Panc1 (cell line): ENCODE measurements around the gene SLIT3.

ENCODE experiments used
- POLR2AphosphoS5 ChIP-seq: IDR thresholded peaks from 2 replicates; pipeline ENCODE4 v1.6.1; 2012; ENCODE audit warnings: mild to moderate bottlenecking, low read depth, low read length, moderate library complexity
- SIN3A ChIP-seq: IDR thresholded peaks from 2 replicates; pipeline ENCODE4 v1.6.1; 2012; ENCODE audit warnings: low read depth, mild to moderate bottlenecking, low read length, moderate library complexity, borderline replicate concordance; ENCODE audit not compliant: insufficient read depth
- TF ChIP-seq, protein P1 (sequence below): fragments of 450-650 bp; IDR thresholded peaks from 2 replicates; pipeline ENCODE4 v1.5.1; 2017; ENCODE audit warnings: mild to moderate bottlenecking
- TF ChIP-seq, protein P2 (sequence below), 2 experiments: IDR thresholded peaks; 2 replicates each; pipeline ENCODE4 v1.6.1; 2011 to 2012; ENCODE audit warnings: low read depth in 2 of 2, control low read depth in 1 of 2, low read length in 1 of 2, mild to moderate bottlenecking in 1 of 2, moderate library complexity in 1 of 2; ENCODE audit not compliant: insufficient read depth in 1 of 2

DNA sequence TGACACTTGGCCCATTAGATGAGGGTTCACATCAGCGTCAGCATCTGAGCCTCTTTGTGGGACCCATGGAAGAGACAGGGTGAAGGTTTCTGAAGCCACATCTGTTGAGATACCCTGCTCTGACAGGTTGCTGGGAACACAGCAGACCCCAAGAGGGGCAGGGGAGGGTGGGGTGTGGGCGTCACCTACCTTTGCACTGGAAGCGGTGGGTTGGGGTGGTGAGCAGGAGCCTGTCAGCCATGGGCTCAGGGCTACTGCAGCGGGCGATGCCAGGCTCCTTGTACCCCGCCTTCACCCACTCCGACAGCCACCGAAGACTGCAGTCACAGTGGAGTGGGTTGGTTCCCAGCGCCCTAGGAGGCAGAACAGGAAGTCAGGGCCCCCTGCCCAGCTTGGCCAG is 590.2 kb downstream of the SLIT3 start:
- TF ChIP-seq SIN3A = no peak
- TF ChIP-seq, protein P1, sequence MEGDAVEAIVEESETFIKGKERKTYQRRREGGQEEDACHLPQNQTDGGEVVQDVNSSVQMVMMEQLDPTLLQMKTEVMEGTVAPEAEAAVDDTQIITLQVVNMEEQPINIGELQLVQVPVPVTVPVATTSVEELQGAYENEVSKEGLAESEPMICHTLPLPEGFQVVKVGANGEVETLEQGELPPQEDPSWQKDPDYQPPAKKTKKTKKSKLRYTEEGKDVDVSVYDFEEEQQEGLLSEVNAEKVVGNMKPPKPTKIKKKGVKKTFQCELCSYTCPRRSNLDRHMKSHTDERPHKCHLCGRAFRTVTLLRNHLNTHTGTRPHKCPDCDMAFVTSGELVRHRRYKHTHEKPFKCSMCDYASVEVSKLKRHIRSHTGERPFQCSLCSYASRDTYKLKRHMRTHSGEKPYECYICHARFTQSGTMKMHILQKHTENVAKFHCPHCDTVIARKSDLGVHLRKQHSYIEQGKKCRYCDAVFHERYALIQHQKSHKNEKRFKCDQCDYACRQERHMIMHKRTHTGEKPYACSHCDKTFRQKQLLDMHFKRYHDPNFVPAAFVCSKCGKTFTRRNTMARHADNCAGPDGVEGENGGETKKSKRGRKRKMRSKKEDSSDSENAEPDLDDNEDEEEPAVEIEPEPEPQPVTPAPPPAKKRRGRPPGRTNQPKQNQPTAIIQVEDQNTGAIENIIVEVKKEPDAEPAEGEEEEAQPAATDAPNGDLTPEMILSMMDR = no peak
- TF ChIP-seq, protein P2, sequence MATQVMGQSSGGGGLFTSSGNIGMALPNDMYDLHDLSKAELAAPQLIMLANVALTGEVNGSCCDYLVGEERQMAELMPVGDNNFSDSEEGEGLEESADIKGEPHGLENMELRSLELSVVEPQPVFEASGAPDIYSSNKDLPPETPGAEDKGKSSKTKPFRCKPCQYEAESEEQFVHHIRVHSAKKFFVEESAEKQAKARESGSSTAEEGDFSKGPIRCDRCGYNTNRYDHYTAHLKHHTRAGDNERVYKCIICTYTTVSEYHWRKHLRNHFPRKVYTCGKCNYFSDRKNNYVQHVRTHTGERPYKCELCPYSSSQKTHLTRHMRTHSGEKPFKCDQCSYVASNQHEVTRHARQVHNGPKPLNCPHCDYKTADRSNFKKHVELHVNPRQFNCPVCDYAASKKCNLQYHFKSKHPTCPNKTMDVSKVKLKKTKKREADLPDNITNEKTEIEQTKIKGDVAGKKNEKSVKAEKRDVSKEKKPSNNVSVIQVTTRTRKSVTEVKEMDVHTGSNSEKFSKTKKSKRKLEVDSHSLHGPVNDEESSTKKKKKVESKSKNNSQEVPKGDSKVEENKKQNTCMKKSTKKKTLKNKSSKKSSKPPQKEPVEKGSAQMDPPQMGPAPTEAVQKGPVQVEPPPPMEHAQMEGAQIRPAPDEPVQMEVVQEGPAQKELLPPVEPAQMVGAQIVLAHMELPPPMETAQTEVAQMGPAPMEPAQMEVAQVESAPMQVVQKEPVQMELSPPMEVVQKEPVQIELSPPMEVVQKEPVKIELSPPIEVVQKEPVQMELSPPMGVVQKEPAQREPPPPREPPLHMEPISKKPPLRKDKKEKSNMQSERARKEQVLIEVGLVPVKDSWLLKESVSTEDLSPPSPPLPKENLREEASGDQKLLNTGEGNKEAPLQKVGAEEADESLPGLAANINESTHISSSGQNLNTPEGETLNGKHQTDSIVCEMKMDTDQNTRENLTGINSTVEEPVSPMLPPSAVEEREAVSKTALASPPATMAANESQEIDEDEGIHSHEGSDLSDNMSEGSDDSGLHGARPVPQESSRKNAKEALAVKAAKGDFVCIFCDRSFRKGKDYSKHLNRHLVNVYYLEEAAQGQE (IDR thresholded peaks at IDR 0.05; ENCODE audit: insufficient read depth in 1 of 2, low read depth in 2 of 2, low read length in 1 of 2) = no peak
- no peak for TF ChIP-seq POLR2AphosphoS5
